ENCODE results near the gene CAMK1D.
A peak's percentile ranks its signal among the peaks of the same experiment; 100 is the strongest.
"Not testable (repeated sequence)": the region's sequence is repeated elsewhere in the genome, so short reads cannot be mapped to it uniquely, and the experiment has no call there.

The CAMK1D gene

DNA sequence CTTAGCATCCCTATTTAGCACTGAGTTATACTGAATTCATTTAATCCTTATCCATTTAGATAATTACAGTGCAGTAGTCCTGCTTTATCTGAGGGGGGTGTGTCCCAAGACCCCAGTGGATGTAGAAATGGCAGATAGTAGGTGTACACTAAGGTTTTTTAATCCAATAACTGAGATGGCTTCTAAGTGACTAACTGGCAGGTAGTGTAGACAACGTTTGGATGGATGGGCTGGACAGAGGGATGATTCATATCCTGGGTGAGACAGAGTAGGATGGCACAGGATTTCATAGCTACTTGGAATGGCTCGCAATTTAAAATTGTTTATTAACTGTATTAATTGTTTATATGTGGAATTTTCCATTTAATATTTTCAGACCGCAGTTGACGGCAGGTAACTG, 356.6 kb downstream of the CAMK1D start:
- Mint-ChIP-seq H3K27me3 (no peaks in the 10 kb centered on the region), H3K9me3 (no peaks in the 10 kb centered on the region), H3K36me3 (peaks cover 0 to 7% of the 10 kb centered on the region in 2 donors), H3K27ac (no peak overlapping the region), H3K4me1 (peaks cover 28 to 70% of the 10 kb centered on the region in 2 donors), H3K4me3 (no peak overlapping the region)
- DNase-seq: no peak
- ATAC-seq (replicated peaks): no peak

- peaks cover 25 to 63% of the 10 kb centered on the region in 2 donors for H3K4me1 Mint-ChIP-seq
- H3K27ac Mint-ChIP-seq: peak overlapping the region; percentile 75
- H3K9me3 Mint-ChIP-seq: no peaks in the 10 kb centered on the region
- peak; percentile 3 for DNase-seq
- no peaks in the 10 kb centered on the region for H3K27me3 Mint-ChIP-seq
- no peaks in the 10 kb centered on the region for H3K36me3 Mint-ChIP-seq
- ATAC-seq (replicated peaks): peak; percentile 52 to 68
- H3K4me3 Mint-ChIP-seq: no peak overlapping the region
Observed at GRCh38 chr10:12707461-12708185, 358.3 kb downstream of the CAMK1D start.

DNA sequence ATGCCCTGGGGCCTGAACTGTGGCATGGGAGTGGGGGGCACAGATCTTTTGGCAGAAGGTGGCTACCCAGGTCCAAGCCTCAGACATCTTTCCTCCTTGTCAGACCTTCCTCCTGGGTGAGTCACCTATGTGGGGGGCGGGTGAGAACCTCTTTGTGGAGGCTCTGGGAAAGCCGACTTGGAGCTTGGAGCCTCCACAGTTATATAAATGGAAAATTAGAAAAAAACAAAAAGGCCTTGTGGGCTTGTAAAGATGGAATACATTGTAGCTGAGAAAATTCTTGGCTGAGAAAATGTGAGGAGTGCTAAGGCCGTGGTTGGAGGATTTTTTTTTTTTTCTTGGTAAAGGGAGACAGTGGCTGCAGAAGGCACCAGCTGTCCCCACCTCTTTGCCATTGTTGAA, 359.7 kb downstream of the CAMK1D start:
- DNase-seq: no peak
- no peaks in the 10 kb centered on the region for H3K36me3 Mint-ChIP-seq
- no peak overlapping the region for H3K4me3 Mint-ChIP-seq
- no peaks in the 10 kb centered on the region for H3K9me3 Mint-ChIP-seq
- no peak for ATAC-seq (replicated peaks)
- H3K27ac Mint-ChIP-seq: peak overlapping the region; percentile 84
- peaks cover 23 to 56% of the 10 kb centered on the region in 2 donors for H3K4me1 Mint-ChIP-seq
- no peaks in the 10 kb centered on the region for H3K27me3 Mint-ChIP-seq

DNA sequence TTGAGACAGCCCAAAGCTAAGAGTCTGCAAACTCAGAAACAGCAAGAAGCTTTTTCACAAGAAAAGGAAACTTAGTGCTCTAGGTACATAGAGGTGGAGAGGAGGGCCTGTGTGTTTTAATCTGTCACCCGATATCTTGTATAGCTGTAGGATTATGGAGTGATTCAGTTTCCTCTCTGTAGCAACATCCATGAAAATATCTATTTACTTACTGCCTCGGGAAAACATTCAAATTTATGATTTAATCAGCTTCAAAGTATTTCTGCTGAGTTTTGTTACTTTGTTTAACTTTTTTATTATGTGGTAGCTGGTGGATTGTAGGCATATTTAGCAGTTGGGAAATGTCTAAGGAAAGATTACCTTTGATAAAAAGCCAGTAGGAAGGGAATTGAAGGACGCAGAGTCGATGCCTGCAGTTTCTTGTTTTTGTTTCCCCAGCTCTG, 360.2 kb downstream of the CAMK1D start:
- no peak for ATAC-seq (replicated peaks)
- H3K4me3 Mint-ChIP-seq: no peak overlapping the region

GRCh38 chr10:12710157-12710556, 360.8 kb downstream of the CAMK1D start:
- H3K27ac Mint-ChIP-seq: no peak overlapping the region
- H3K9me3 Mint-ChIP-seq: no peaks in the 10 kb centered on the region
- no peak overlapping the region for H3K4me3 Mint-ChIP-seq
- no peaks in the 10 kb centered on the region for H3K27me3 Mint-ChIP-seq
- H3K4me1 Mint-ChIP-seq: peaks cover 23 to 52% of the 10 kb centered on the region in 2 donors
- no peak for DNase-seq
- H3K36me3 Mint-ChIP-seq: no peaks in the 10 kb centered on the region
- ATAC-seq (replicated peaks): no peak

More for the DNA sequence above, 360.2 kb downstream of the CAMK1D start:
- H3K4me1 Mint-ChIP-seq: peaks cover 23 to 54% of the 10 kb centered on the region in 2 donors
- H3K27ac Mint-ChIP-seq: no peak overlapping the region
- no peaks in the 10 kb centered on the region for H3K27me3 Mint-ChIP-seq
- H3K9me3 Mint-ChIP-seq: no peaks in the 10 kb centered on the region
- no peaks in the 10 kb centered on the region for H3K36me3 Mint-ChIP-seq
- no peak for DNase-seq

DNA sequence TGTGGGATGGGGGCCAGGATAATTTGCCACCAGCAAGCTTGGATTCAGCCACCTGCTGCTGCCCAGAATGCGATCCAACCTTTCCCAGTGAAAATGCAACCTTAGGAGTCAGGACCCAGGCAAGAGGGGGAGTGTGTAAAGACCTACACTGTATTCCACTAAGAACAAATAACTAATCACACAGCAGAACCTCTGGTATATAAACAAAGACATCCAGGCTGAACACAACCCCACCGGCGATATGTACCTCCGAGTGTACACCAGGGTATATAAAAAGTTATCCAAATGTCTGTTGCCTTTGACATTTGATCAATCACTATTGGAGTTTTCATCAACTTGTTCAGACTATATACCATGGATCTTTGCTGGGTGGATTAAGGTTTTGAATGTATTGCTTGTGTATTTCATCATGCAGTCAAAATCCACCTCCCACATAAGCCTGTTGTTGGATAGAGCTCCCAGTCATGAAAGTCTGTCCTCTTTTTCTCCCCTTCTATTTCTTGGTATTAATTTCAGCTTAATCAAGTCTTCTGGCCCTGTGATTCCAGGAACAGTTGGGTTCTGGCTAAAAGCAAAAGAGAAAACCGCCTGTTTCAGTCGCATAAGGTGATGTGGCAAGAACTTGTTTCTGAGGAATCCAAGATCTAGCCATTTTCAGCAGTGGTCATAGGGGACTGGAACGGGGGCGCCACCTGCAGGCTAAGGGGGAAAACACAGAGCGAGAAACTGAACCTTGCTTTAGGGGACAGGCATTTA, 361.4 kb downstream of the CAMK1D start:
- DNase-seq (peak; percentile 70), ATAC-seq (replicated peaks) (peak; percentile 90 to 91)
- Mint-ChIP-seq H3K27me3 (no peaks in the 10 kb centered on the region), H3K4me1 (peaks cover 23 to 47% of the 10 kb centered on the region in 2 donors), H3K27ac (peak overlapping the region; percentile 89), H3K9me3 (no peaks in the 10 kb centered on the region), H3K4me3 (peak overlapping the region in 1 of 2 donors; percentile 37), H3K36me3 (no peaks in the 10 kb centered on the region)

- Mint-ChIP-seq H3K36me3 (no peaks in the 10 kb centered on the region), H3K27ac (peak overlapping the region; percentile 89), H3K4me1 (peaks cover 21 to 42% of the 10 kb centered on the region in 2 donors), H3K9me3 (no peaks in the 10 kb centered on the region), H3K27me3 (no peaks in the 10 kb centered on the region), H3K4me3 (no peak overlapping the region)
- ATAC-seq (replicated peaks) (no peak), DNase-seq (no peak)
Observed at GRCh38 chr10:12711350-12711708, 362.0 kb downstream of the CAMK1D start.

DNA sequence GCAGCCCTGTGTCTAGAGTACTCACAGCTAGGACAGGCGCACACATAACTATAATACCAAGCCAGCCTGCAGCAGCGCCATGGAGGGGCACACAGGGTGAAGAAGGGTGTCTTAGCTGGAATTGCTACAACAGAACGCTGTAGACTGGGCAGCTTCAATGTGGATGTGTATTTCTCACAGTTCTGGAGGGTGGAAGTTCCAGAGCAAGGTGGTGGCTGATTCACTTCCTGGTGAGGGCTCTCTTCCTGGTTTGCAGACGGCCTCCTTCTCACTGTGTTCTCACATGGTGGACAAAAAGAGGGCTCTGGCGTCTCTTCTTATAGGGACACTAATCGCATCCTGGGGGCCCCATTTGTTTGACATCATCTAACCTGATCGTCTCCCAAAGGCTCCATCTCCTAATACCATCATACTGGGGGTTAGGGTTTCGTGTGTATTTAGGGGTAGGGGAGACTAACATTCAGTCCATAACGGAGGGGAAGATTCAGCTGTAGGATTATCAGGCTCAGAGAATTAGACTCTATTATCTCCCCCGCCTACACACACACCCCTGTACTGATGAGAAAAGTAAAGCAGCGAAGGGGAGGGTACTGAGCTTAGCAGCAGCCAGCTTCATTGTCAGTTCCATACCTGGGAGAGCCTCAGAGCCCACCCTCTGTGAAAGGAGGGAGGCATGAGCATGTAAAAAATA, 363.1 kb downstream of the CAMK1D start:
- H3K36me3 Mint-ChIP-seq: no peaks in the 10 kb centered on the region
- DNase-seq: no peak
- no peak overlapping the region for H3K4me3 Mint-ChIP-seq
- H3K27ac Mint-ChIP-seq: peak overlapping the region; percentile 37
- no peaks in the 10 kb centered on the region for H3K27me3 Mint-ChIP-seq
- peaks cover 15 to 31% of the 10 kb centered on the region in 2 donors for H3K4me1 Mint-ChIP-seq
- no peak for ATAC-seq (replicated peaks)
- H3K9me3 Mint-ChIP-seq: no peaks in the 10 kb centered on the region

DNA sequence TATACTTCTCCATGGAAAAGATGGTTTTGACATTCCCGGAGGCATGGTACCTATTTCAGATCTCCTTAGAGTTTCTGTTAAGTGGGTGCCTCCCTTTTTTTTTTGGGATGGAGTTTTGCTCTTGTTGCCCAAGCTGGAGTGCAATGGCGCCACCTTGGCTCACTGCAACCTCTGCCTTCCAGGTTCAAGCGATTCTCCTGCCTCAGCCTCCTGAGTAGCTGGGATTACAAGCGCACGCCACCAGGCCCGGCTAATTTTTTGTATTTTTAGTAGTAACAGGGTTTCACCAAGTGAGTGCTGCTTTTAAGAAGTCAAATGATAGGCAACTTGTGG, 363.6 kb downstream of the CAMK1D start:
- Mint-ChIP-seq H3K27ac (peak overlapping the region; percentile 7), H3K4me1 (peaks cover 13 to 26% of the 10 kb centered on the region in 2 donors)
- H3K27me3 Mint-ChIP-seq; ATAC-seq (replicated peaks); H3K9me3 Mint-ChIP-seq; DNase-seq; H3K4me3 Mint-ChIP-seq; H3K36me3 Mint-ChIP-seq: not testable (repeated sequence)

DNA sequence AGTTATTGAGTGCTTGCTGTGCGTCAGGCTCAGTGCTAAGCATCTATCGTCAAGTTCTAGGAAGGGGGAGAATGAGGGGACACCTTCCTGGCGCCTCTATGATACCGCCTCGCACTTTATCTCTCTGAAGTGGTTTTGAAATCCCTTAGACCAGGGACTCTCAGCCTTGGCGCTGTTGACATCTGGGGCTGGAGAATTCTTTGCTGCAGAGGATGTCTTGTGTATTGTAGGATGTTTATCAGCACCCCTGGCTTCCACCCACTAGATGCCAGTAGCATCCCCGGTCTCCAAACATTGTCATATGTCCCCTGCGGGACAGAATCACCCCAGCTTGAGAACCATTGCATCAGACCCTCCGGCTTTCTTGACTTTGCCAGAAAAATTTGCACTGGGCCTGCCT, 366.7 kb downstream of the CAMK1D start:
- H3K4me1 Mint-ChIP-seq: peaks cover 8 to 10% of the 10 kb centered on the region in 2 donors
- no peak overlapping the region for H3K4me3 Mint-ChIP-seq

GRCh38 chr10:12717981-12718707, 368.8 kb downstream of the CAMK1D start:
- no peak for DNase-seq
- ATAC-seq (replicated peaks): no peak

More for the DNA sequence above, 366.7 kb downstream of the CAMK1D start:
- Mint-ChIP-seq H3K9me3 (no peaks in the 10 kb centered on the region), H3K27ac (no peak overlapping the region), H3K36me3 (peaks cover 6 to 7% of the 10 kb centered on the region in 2 donors), H3K27me3 (no peaks in the 10 kb centered on the region)
- DNase-seq: no peak
- no peak for ATAC-seq (replicated peaks)

GRCh38 chr10:12719365-12719764, 370.0 kb downstream of the CAMK1D start:
- DNase-seq: no peak
- no peak for ATAC-seq (replicated peaks)
- no peaks in the 10 kb centered on the region for H3K27me3 Mint-ChIP-seq
- peak overlapping the region; percentile 34 for H3K27ac Mint-ChIP-seq
- peaks cover 4 to 11% of the 10 kb centered on the region in 2 donors for H3K4me1 Mint-ChIP-seq
- no peak overlapping the region for H3K4me3 Mint-ChIP-seq
- peaks cover 6 to 9% of the 10 kb centered on the region in 2 donors for H3K36me3 Mint-ChIP-seq
- H3K9me3 Mint-ChIP-seq: no peaks in the 10 kb centered on the region

More at GRCh38 chr10:12717981-12718707, 368.8 kb downstream of the CAMK1D start:
- H3K27ac Mint-ChIP-seq: no peak overlapping the region
- H3K27me3 Mint-ChIP-seq: no peaks in the 10 kb centered on the region
- no peak overlapping the region for H3K4me3 Mint-ChIP-seq
- H3K4me1 Mint-ChIP-seq: peaks cover 4 to 11% of the 10 kb centered on the region in 2 donors
- peaks cover 6 to 9% of the 10 kb centered on the region in 2 donors for H3K36me3 Mint-ChIP-seq
- no peaks in the 10 kb centered on the region for H3K9me3 Mint-ChIP-seq

DNA sequence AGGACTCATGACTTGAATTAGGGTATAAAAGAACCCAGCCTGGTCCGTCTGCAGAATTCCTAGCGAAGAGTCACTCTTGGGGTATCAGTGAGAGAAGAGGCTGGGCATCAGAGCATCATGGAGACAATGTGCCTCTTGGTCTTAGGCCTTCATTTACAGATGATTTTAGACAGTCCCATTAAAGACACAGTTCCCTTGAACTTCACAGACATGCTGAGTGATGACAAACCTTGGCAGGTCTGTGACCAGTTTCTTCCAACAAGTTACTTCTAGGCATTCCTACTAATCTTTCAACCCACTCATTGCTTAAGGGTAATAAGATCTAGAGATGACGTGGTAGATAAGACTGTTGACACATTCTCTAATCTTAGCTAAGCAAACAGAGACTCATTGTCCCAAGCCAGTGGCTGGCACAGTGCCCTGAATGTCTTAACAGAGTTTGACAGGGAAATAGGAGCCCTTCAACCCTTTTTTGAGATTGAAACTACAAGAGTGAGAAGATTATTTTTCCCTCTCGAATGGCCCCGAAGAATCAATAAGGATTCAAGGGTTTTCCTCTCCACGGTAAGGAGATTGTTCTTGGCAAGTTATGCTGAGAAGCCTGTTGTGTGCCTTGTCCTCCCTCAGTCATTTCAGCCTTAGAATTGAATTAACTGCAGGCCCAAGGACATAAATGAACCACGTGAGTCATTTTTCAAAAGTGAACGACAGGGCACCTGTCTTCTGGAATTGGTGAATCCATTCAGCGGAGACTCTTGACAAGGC, 371.1 kb downstream of the CAMK1D start:
- DNase-seq: no peak

More for the DNA sequence above, 371.1 kb downstream of the CAMK1D start:
- Mint-ChIP-seq H3K27ac (no peak overlapping the region), H3K36me3 (peaks cover 6 to 9% of the 10 kb centered on the region in 2 donors), H3K4me3 (no peak overlapping the region), H3K9me3 (no peaks in the 10 kb centered on the region), H3K27me3 (no peaks in the 10 kb centered on the region), H3K4me1 (peaks cover 4 to 11% of the 10 kb centered on the region in 2 donors)
- ATAC-seq (replicated peaks): no peak
